Mammary epithelial cell (primary cell): ENCODE measurements around the gene HSPA13.

Source experiments
- CTCF ChIP-seq, 2 donors: IDR thresholded peaks in 1 of 2; conservative IDR thresholded peaks in 1 of 2; 2 replicates each; pipeline ENCODE4 v1.5.1; 2011 to 2012; ENCODE audit warnings: inconsistent platforms in 2 of 2, low read length in 2 of 2, mild to moderate bottlenecking in 2 of 2, control low read depth in 1 of 2, low read depth in 1 of 2; ENCODE audit not compliant: insufficient read depth in 1 of 2; ENCODE audit errors: extremely low read depth in 1 of 2
- EZH2 ChIP-seq: IDR thresholded peaks from 2 replicates; pipeline ENCODE4 v1.6.1; 2012; ENCODE audit warnings: low read length, inconsistent platforms, borderline replicate concordance

GRCh38 chr21:14353231-14353630 is 29.7 kb downstream of the HSPA13 start:
- TF ChIP-seq CTCF (conservative IDR thresholded peaks at IDR 0.05 in 1 of 2, IDR thresholded peaks at IDR 0.05 in 1 of 2; ENCODE audit: extremely low read depth in 1 of 2, insufficient read depth in 1 of 2, low read depth in 1 of 2, low read length in 2 of 2) (no peak), EZH2 (no peak)
